HepG2 (cell line): ENCODE data around the gene CTAG1A. TPM values are rescaled to one million over a fixed set of nuclear protein-coding genes. Genes with fewer than 3 reads are reported as not detected.

Experiments used
- AGO2 ChIP-seq: fragments of 200-400 bp; formaldehyde crosslinking; optimal IDR thresholded peaks from 2 replicates; pipeline ENCODE3; 2017; ENCODE audit warnings: mild to moderate bottlenecking, low read depth, low read length, moderate library complexity
- BHLHE40 ChIP-seq: IDR thresholded peaks from 2 replicates; pipeline ENCODE4 v1.6.1; 2011; ENCODE audit warnings: low read length, improper control_type of control experiment
- BRCA1 ChIP-seq: sonication (generic); formaldehyde crosslinking; IDR thresholded peaks from 2 replicates; pipeline ENCODE4 v1.4.0; 2020; ENCODE audit warnings: missing genetic modification reagents
- EED ChIP-seq: sonication (generic); formaldehyde crosslinking; IDR thresholded peaks from 2 replicates; pipeline ENCODE4 v1.5.0; 2020; ENCODE audit warnings: mild to moderate bottlenecking, missing genetic modification reagents
- ELF1 ChIP-seq: sonication (generic); formaldehyde crosslinking; IDR thresholded peaks from 2 replicates; pipeline ENCODE4 v1.4.0; 2020; ENCODE audit warnings: missing genetic modification reagents
- FOXJ3 ChIP-seq: sonication (generic); formaldehyde crosslinking; IDR thresholded peaks from 2 replicates; pipeline ENCODE4 v1.4.0; 2020; ENCODE audit warnings: missing genetic modification reagents, mild to moderate bottlenecking, borderline replicate concordance
- HMG20A ChIP-seq: IDR thresholded peaks from 2 replicates; pipeline ENCODE4 v1.6.1; 2016; ENCODE audit warnings: borderline replicate concordance
- KIAA2018 ChIP-seq: sonication (generic); formaldehyde crosslinking; IDR thresholded peaks from 2 replicates; pipeline ENCODE4 v1.5.0; 2020; ENCODE audit warnings: mild to moderate bottlenecking, missing genetic modification reagents, borderline replicate concordance
- NFE2L1 ChIP-seq: sonication (generic); formaldehyde crosslinking; IDR thresholded peaks from 2 replicates; pipeline ENCODE4 v1.4.0; 2020; ENCODE audit warnings: missing genetic modification reagents, mild to moderate bottlenecking, borderline replicate concordance
- POLR2G ChIP-seq: fragments of 200-400 bp; formaldehyde crosslinking; IDR thresholded peaks from 2 replicates; pipeline ENCODE4 v1.6.1; 2018; ENCODE audit warnings: mild to moderate bottlenecking, low read depth, low read length, moderate library complexity
- RORA ChIP-seq: sonication (generic); formaldehyde crosslinking; IDR thresholded peaks from 2 replicates; pipeline ENCODE4 v1.5.0; 2020; ENCODE audit warnings: mild to moderate bottlenecking, missing genetic modification reagents, moderate library complexity
- RXRA ChIP-seq: sonication (generic); formaldehyde crosslinking; IDR thresholded peaks from 2 replicates; pipeline ENCODE4 v1.5.1; 2020; ENCODE audit warnings: missing genetic modification reagents
- SAFB2 ChIP-seq: sonication (generic); formaldehyde crosslinking; IDR thresholded peaks from 2 replicates; pipeline ENCODE4 v1.5.1; 2020; ENCODE audit warnings: missing genetic modification reagents, low read depth, mild to moderate bottlenecking, borderline replicate concordance
- ZMYM4 ChIP-seq: sonication (generic); formaldehyde crosslinking; IDR thresholded peaks from 2 replicates; pipeline ENCODE4 v1.8.1; 2023; ENCODE audit warnings: mild to moderate bottlenecking, missing genetic modification reagents
- ZNF205 ChIP-seq: IDR thresholded peaks from 2 replicates; pipeline ENCODE4 v1.6.1; 2018; ENCODE audit warnings: missing biosample characterization, missing genetic modification reagents
- ZNF33A ChIP-seq: sonication (generic); formaldehyde crosslinking; IDR thresholded peaks from 2 replicates; pipeline ENCODE4 v1.5.1; 2020; ENCODE audit warnings: missing genetic modification reagents, mild to moderate bottlenecking, moderate library complexity, borderline replicate concordance
- ZNF468 ChIP-seq: sonication (generic); formaldehyde crosslinking; IDR thresholded peaks from 2 replicates; pipeline ENCODE4 v1.8.0; 2022; ENCODE audit warnings: mild to moderate bottlenecking, moderate library complexity, missing genetic modification reagents
- ZNF513 ChIP-seq: sonication (generic); formaldehyde crosslinking; conservative IDR thresholded peaks from 2 replicates; pipeline ENCODE4 v1.5.0; 2020; ENCODE audit warnings: missing genetic modification reagents
- ZNF790 ChIP-seq: sonication (generic); formaldehyde crosslinking; IDR thresholded peaks from 2 replicates; pipeline ENCODE4 v1.8.0; 2022; ENCODE audit warnings: missing genetic modification reagents, mild to moderate bottlenecking, borderline replicate concordance
- ZNF850 ChIP-seq: sonication (generic); formaldehyde crosslinking; conservative IDR thresholded peaks from 2 replicates; pipeline ENCODE4 v1.9.0; 2021; ENCODE audit warnings: mild to moderate bottlenecking, missing genetic modification reagents
- ZNF879 ChIP-seq: sonication (generic); formaldehyde crosslinking; IDR thresholded peaks from 2 replicates; pipeline ENCODE4 v1.8.1; 2023; ENCODE audit warnings: missing genetic modification reagents
- ZSCAN20 ChIP-seq: sonication (generic); formaldehyde crosslinking; IDR thresholded peaks from 2 replicates; pipeline ENCODE4 v1.4.0; 2020; ENCODE audit warnings: missing genetic modification reagents, mild to moderate bottlenecking, borderline replicate concordance
- polyA plus RNA-seq, 8 experiments: library from polyadenylated mRNA; depleted of rRNA in 3 of 8; stranded (reverse) in 7 of 8; unstranded in 1 of 8; fragments of >200 nt; fragmentation: Illumina TruSeq in 4 of 8; extraction: Trizol in 4 of 8; gene quantifications; 2 replicates each; pipeline versions ENCODE4 v1.2.1 to v1.2.3, GENCODE V29; 2011 to 2016; ENCODE audit warnings: low read depth in 4 of 8, missing spikeins in 1 of 8, mixed read lengths in 1 of 8; ENCODE audit not compliant: insufficient read depth in 1 of 8
- total RNA-seq, 5 experiments: library from RNA; depleted of rRNA; stranded (reverse); fragments of >200 nt; fragmentation: Illumina TruSeq; extraction: Trizol; gene quantifications; 2 replicates each; pipeline ENCODE4 v1.2.3, GENCODE V29; 2016; ENCODE audit warnings: low read depth in 1 of 5

CTAG1A gene
- total and polyA plus RNA-seq, 2 of the 13 experiments (the other 11 are each of a cell fraction or from before 2014, with no cell fraction given), result not detected

- no peak for TF ChIP-seq ZNF790
- no peak for TF ChIP-seq ZNF33A (CRISPR knock-in tag)
- no peak for TF ChIP-seq ZSCAN20 (CRISPR knock-in tag)
- no peak for TF ChIP-seq NFE2L1 (CRISPR knock-in tag)
- no peak for TF ChIP-seq ZNF468 (CRISPR knock-in tag)
- TF ChIP-seq ELF1 (CRISPR knock-in tag), result no peak; the same call in 1 of the 2 replicates
- TF ChIP-seq HMG20A (CRISPR knock-in tag), result no peak
- TF ChIP-seq RXRA (CRISPR knock-in tag), result no peak
- TF ChIP-seq BRCA1, result no peak
- no peak for TF ChIP-seq KIAA2018 (CRISPR knock-in tag)
- 0 out of 2 replicates have a peak, but pooled peaks have one; percentile 31 for TF ChIP-seq SAFB2
- TF ChIP-seq RORA, result no peak
- peak; percentile 53; the same call in 1 of the 2 replicates for TF ChIP-seq POLR2G
- no peak for TF ChIP-seq ZNF879
- peak; percentile 56 for TF ChIP-seq AGO2
- TF ChIP-seq EED (CRISPR knock-in tag), result no peak
- no peak for TF ChIP-seq ZNF850 (CRISPR knock-in tag)
- no peak for TF ChIP-seq FOXJ3 (CRISPR knock-in tag)
- peak; percentile 67 for TF ChIP-seq BHLHE40
- TF ChIP-seq ZMYM4, result no peak
- TF ChIP-seq ZNF205 (CRISPR knock-in tag), result no peak
- TF ChIP-seq ZNF513 (CRISPR knock-in tag), result no peak
Measured at GRCh38 chrX:154542723-154543424, 42.1 kb upstream of the CTAG1A start (continued).
